H1 (cell line): ENCODE data around the gene CDK8.

Source experiments
- BCL11A ChIP-seq, 2 experiments: IDR thresholded peaks; one replicate each; pipeline ENCODE4 v1.6.1; 2011; ENCODE audit warnings: low read depth in 2 of 2, low read length in 2 of 2, mild to moderate bottlenecking in 2 of 2
- CBX5 ChIP-seq: fragments of 300-800, 300-1000 bp; sonication (generic); IDR thresholded peaks from 2 replicates; pipeline ENCODE4 v1.7.1; 2016; ENCODE audit warnings: antibody characterized with exemption, low read length, low read depth
- CTBP2 ChIP-seq: IDR thresholded peaks from 2 replicates; pipeline ENCODE4 v1.7.0; 2011; ENCODE audit warnings: borderline replicate concordance, mild to moderate bottlenecking, moderate library complexity, mixed read lengths, low read length; ENCODE audit not compliant: insufficient read depth, insufficient read length
- CTCF ChIP-seq, 3 experiments: IDR thresholded peaks; 1 replicate in 2 of 3; 2 replicates in 1 of 3; pipeline versions ENCODE4 v1.5.1 to v1.6.1; 2011; ENCODE audit warnings: low read length in 3 of 3, mild to moderate bottlenecking in 3 of 3, inconsistent platforms in 2 of 3, low read depth in 1 of 3, moderate library complexity in 1 of 3; ENCODE audit not compliant: insufficient read depth in 1 of 3; ENCODE audit errors: control extremely low read depth in 1 of 3
- E2F6 ChIP-seq: IDR thresholded peaks from 2 replicates; pipeline ENCODE4 v1.6.1; 2012; ENCODE audit warnings: inconsistent platforms
- JUN ChIP-seq: IDR thresholded peaks from 2 replicates; pipeline ENCODE4 v1.6.1; 2011; ENCODE audit warnings: low read depth, mild to moderate bottlenecking, improper control_type of control experiment, low read length
- NRF1 ChIP-seq: IDR thresholded peaks from 2 replicates; pipeline ENCODE4 v1.6.1; 2011; ENCODE audit warnings: mild to moderate bottlenecking, low read depth, low read length, improper control_type of control experiment
- PHF8 ChIP-seq: fragments of 200-600 bp; sonication (generic); conservative IDR thresholded peaks from 2 replicates; pipeline ENCODE4 v1.7.1; 2012; ENCODE audit warnings: low read depth, mild to moderate bottlenecking, inconsistent platforms, low read length, moderate library complexity
- POU5F1 ChIP-seq: IDR thresholded peaks from 2 replicates; pipeline ENCODE4 v1.6.1; 2011; ENCODE audit warnings: low read depth, mild to moderate bottlenecking, low read length, moderate library complexity
- SIX5 ChIP-seq: IDR thresholded peaks from 2 replicates; pipeline ENCODE4 v1.6.1; 2011; ENCODE audit warnings: mild to moderate bottlenecking, low read depth, low read length
- SP1 ChIP-seq: IDR thresholded peaks from 2 replicates; pipeline ENCODE4 v1.6.1; 2011; ENCODE audit warnings: low read depth, low read length
- TAF7 ChIP-seq: optimal IDR thresholded peaks from 2 replicates; pipeline ENCODE3; 2011; ENCODE audit warnings: low read depth, mild to moderate bottlenecking, inconsistent platforms, low read length, moderate library complexity, borderline replicate concordance
- YY1 ChIP-seq: IDR thresholded peaks from 2 replicates; pipeline ENCODE4 v1.6.1; 2011; ENCODE audit warnings: low read depth, mild to moderate bottlenecking, low read length
- ZNF274 ChIP-seq: IDR thresholded peaks from 2 replicates; pipeline ENCODE4 v1.7.0; 2012; ENCODE audit warnings: low read length, borderline replicate concordance; ENCODE audit errors: extremely low read depth

- no peak for TF ChIP-seq CTCF (IDR thresholded peaks at IDR 0.05; ENCODE audit: control extremely low read depth in 1 of 3, insufficient read depth in 1 of 3, low read depth in 1 of 3, low read length in 3 of 3)
- TF ChIP-seq CBX5, result no peak
- no peak for TF ChIP-seq BCL11A (IDR thresholded peaks at IDR 0.05; ENCODE audit: low read depth in 2 of 2, low read length in 2 of 2)
- TF ChIP-seq NRF1, result no peak
- TF ChIP-seq SIX5, result no peak
- no peak for TF ChIP-seq E2F6
- TF ChIP-seq JUN, result no peak
- no peak for TF ChIP-seq PHF8
- TF ChIP-seq ZNF274, result no peak
- TF ChIP-seq YY1, result no peak
- TF ChIP-seq TAF7, result no peak
- TF ChIP-seq SP1, result no peak
- TF ChIP-seq POU5F1, result no peak
- TF ChIP-seq CTBP2, result no peak
Measured at GRCh38 chr13:26390203-26390602, 136.3 kb downstream of the CDK8 start.
